ENCODE results near the gene CCL25.

Gene CCL25

DNA sequence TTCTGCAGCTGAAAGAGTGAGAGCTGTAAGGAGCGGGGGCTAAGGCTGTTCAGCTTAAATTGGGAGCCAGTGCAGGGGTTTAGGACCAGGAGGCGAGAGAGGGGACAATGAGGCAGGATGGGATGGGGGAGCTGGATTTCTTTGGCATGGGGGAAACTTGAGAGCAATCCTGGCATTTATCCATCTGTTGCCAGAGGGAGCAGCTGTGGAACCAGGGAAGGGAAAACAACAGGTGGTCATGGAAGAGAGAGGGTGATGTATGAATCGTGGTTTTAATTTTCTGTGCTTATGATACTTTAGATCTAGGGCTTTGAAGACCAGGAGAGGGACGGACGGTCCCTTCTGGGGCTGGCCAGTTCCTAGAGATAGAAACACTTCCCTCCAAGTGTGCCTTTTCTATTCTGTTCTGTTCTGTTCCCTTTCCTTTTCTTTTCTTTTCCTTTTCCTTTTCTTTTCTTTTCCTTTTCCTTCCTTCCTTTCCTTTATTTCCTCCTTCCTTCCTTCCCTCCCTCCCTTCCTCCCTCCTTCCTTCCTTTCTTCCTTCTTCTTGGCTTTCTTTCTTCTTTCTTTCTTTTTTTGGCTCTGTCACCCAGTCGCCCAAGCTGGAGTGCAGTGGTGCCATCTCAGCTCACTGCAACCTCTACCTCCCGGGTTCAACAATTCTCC is 16.0 kb upstream of the CCL25 start:
- TF ChIP-seq, protein P1, sequence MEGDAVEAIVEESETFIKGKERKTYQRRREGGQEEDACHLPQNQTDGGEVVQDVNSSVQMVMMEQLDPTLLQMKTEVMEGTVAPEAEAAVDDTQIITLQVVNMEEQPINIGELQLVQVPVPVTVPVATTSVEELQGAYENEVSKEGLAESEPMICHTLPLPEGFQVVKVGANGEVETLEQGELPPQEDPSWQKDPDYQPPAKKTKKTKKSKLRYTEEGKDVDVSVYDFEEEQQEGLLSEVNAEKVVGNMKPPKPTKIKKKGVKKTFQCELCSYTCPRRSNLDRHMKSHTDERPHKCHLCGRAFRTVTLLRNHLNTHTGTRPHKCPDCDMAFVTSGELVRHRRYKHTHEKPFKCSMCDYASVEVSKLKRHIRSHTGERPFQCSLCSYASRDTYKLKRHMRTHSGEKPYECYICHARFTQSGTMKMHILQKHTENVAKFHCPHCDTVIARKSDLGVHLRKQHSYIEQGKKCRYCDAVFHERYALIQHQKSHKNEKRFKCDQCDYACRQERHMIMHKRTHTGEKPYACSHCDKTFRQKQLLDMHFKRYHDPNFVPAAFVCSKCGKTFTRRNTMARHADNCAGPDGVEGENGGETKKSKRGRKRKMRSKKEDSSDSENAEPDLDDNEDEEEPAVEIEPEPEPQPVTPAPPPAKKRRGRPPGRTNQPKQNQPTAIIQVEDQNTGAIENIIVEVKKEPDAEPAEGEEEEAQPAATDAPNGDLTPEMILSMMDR (IDR thresholded peaks at IDR 0.05; ENCODE audit: extremely low read depth, missing control alignments): no peak
- DNase-seq (ENCODE audit: low spot score): no peak

DNA sequence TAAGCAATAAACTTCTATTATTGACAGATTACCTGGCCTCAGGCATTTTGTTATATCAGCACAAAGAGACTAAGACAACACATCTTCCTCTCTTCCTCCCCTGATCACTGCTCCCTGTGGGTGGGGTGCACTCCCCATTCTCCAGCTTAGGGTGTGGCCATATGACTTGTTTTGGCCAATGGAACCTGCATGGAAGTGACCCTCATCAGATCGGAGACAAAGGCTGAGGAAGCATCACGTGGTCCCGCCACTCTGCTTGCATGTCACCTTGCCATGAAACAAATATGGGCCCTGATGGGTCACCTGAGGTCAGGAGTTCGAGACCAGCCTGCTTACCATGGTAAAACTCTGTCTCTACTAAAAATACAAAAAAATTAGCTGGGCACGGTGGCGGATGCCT is 13.7 kb upstream of the CCL25 start:
- TF ChIP-seq, protein P1 (IDR thresholded peaks at IDR 0.05; ENCODE audit: extremely low read depth, missing control alignments): no peak
- no peak for DNase-seq (ENCODE audit: low spot score)

DNA sequence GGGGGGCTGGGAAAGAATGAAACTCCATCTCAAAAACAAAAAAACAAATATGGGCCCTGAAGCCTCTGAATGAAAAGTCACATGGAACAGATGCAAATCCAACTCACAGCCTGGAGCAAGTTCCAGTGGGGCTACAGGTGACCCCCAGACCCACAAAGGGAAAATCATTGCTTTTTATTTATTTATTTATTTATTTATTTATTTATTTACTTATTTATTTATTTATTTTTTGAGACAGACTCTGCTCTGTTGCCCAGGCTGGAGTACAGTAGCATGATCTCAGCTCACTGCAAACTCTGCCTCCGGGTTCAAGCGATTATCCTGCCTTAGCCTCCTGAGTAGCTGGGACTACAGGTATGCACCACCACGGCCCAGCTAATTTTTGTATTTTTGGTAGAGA is 13.3 kb upstream of the CCL25 start:
- TF ChIP-seq, protein P1 (IDR thresholded peaks at IDR 0.05; ENCODE audit: extremely low read depth, missing control alignments): no peak
- DNase-seq (ENCODE audit: low spot score): no peak

DNA sequence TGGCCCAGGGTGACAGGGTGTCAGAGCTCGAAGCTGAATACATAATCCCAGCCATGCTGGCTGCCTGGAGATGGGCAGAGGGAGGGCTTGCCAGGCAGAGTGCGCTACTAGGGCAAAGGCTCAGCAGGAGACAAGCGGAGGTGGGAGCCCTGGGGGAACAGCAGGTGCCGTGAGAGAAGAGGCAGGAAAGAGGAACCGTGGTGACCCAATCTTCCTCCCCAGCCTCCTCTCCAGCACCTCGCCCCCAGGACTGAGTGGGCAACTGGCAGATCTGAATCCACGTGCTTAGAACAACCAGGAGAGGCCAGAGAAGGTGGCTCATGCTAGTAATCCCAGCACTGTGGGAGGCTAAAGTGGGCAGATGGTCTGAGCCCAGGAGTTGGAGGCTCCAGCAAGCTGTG is 11.0 kb upstream of the CCL25 start:
- no peak for DNase-seq (ENCODE audit: low spot score)
- TF ChIP-seq, protein P1 (IDR thresholded peaks at IDR 0.05; ENCODE audit: extremely low read depth, missing control alignments): no peak

DNA sequence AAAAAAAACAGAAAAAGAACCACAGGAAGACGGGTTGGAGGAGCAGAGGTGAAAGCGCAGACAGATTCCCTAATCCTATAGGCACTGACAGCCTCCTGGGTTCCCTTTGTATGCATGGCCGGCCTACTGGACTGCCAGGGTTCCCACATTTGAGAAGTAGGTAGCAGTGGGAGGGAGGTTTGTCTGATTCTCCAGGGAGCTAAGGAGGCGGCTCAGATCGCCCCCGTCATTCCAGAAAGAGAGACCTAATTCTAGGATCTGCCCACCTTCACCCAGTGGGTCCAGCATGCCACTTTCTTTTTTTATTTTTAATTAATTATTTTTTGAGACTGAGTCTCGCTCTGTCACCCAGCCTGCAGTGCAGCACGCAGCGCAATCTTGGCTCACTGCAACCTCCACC is 9.7 kb upstream of the CCL25 start:
- TF ChIP-seq, protein P1 (IDR thresholded peaks at IDR 0.05; ENCODE audit: extremely low read depth, missing control alignments): no peak
- no peak for DNase-seq (ENCODE audit: low spot score)

DNA sequence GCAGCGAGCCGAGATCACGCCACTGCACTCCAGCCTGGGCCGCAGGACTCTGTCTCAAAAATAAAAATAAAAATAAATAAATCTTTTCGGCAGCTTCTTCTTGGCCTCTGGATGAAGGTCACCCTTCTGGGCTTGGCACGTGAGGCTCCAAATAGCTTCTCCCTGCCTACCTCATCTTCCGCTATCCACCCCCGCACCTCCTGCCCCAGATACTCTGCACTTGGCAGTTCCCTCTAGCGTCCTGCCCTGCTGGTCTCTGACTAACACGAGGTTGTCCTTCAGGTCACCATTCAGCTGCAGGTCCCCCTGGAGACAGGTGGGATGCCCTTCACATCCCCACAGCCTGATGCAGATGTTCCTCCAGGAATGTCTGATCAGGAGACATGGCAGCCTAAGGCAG is 8.5 kb upstream of the CCL25 start:
- no peak for DNase-seq (ENCODE audit: low spot score)
- TF ChIP-seq, protein P1 (IDR thresholded peaks at IDR 0.05; ENCODE audit: extremely low read depth, missing control alignments): no peak

DNA sequence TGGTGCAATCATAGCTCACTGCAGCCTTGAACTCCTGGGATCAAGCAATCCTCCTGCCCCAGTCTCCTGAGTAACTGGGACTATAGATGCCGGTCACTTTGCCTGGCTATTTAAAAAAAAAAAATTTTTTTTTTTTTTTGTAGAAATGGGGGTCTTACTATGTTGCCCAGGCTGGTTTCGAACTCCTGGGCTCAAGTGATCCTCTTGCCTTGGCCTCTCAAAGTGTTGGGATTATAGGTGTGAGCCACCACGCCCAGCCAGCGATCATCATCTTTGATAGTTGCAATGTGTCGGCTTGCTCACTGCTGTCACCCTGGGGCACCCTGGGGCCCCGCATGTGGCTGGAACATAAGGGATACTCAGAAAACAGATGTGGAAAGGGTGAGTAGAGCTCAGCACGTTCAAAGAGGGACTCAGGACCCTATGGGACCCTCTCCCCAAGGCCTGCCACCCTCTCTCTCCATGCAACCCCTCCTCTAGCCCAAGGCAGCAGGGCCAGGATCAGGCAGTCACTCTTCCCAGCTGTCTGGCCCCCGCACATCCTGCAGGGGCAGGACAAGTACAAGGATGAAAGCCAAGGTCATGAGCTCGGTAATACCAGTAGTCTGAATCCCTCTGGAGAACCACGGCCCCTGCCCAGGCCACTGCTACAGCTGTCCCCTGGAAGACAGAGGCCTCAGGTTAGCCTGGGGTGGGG is 6.5 kb upstream of the CCL25 start:
- TF ChIP-seq, protein P1 (IDR thresholded peaks at IDR 0.05; ENCODE audit: extremely low read depth, missing control alignments): no peak
- no peak for DNase-seq (ENCODE audit: low spot score)
